Endothelial cell (in vitro differentiated cells): Measurements from ENCODE around the gene POLD2. TPM values are rescaled to one million over a fixed set of nuclear protein-coding genes. Genes with fewer than 3 reads are reported as not detected.

ENCODE experiments used
- DNase-seq: peaks from one replicate; pipeline ENCODE4 v3.0.0; 2021; ENCODE audit warnings: low spot score
- H3K27ac Mint-ChIP-seq: one replicate; pipeline ENCODE4 v1.8.0; 2021; ENCODE audit warnings: mixed read lengths, inconsistent platforms; ENCODE audit not compliant: unreplicated experiment
- H3K27me3 Mint-ChIP-seq: one replicate; pipeline ENCODE4 v1.8.0; 2021; ENCODE audit warnings: mild to moderate bottlenecking, moderate library complexity, mixed read lengths, inconsistent platforms; ENCODE audit not compliant: unreplicated experiment
- H3K36me3 Mint-ChIP-seq: one replicate; pipeline ENCODE4 v1.8.0; 2021; ENCODE audit warnings: mild to moderate bottlenecking, low read depth, mixed read lengths, inconsistent platforms; ENCODE audit not compliant: unreplicated experiment
- H3K4me1 Mint-ChIP-seq: one replicate; pipeline ENCODE4 v1.8.0; 2021; ENCODE audit warnings: mild to moderate bottlenecking, mixed read lengths, inconsistent platforms; ENCODE audit not compliant: unreplicated experiment
- H3K4me3 Mint-ChIP-seq: one replicate; pipeline ENCODE4 v1.8.0; 2021; ENCODE audit warnings: mild to moderate bottlenecking, mixed read lengths, inconsistent platforms; ENCODE audit not compliant: unreplicated experiment
- H3K9me3 Mint-ChIP-seq: one replicate; pipeline ENCODE4 v1.8.0; 2021; ENCODE audit warnings: mixed read lengths, inconsistent platforms; ENCODE audit not compliant: unreplicated experiment
- total RNA-seq: library from RNA; stranded (reverse); fragmentation: NEBNext Ultra II Directional; extraction: Animal tissue kit (Norgen Biotek cat#: 25700); gene quantifications from one replicate; pipeline ENCODE4 v1.2.1, GENCODE V29; 2021; ENCODE audit not compliant: unreplicated experiment
- TF ChIP-seq, protein P1 (sequence below): fragments of 200-600 bp; sonication (generic); IDR thresholded peaks from one replicate; pipeline ENCODE4 v1.5.0; 2021; ENCODE audit warnings: antibody characterized with exemption; ENCODE audit not compliant: unreplicated experiment

The POLD2 gene
- total RNA-seq, 1 donor from 2014 or later: 39.9 TPM

DNA sequence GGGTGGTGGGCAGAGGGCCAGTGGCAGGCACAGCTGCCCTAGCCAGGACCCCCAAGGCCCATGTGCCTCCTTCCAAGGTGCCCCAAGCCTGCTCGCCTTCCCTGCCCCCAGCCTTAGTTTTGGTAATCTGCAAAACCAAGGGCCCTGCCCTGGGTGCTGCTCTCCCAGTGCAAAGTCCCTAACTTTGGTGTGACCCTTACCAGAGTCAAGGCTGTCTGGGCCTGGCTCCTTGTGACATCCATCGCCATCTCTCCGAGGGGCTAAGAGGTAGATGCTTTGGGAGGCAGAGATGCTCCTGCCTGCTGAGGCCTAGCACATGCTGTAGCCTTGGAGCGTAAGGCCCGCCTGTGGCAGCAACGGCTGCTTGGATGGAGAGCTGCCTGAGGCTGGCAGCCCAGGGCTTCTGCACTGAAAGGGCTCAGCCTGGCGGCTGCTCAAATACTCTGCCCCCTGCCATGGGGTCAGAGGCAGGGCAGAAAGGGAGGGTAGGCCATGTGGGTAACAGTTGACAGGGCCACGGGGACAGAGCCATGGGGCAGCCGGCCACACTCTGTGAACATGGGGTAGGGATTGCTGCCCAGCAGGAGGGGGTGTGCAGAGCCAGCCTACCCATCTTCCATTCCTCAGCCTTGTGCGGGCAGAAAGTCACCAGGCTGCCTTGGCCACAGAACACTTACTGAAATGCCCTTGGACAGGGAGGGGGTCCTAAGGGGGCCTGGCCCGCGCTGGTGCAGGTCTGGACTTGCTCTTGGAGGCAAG is 35.7 kb upstream of the POLD2 start:
- H3K4me3 Mint-ChIP-seq: no peak overlapping the region
- H3K4me1 Mint-ChIP-seq: no peaks in the 10 kb centered on the region
- H3K27ac Mint-ChIP-seq: no peak overlapping the region
- H3K27me3 Mint-ChIP-seq: peaks cover 11% of the 10 kb centered on the region
- H3K9me3 Mint-ChIP-seq: no peaks in the 10 kb centered on the region
- no peaks in the 10 kb centered on the region for H3K36me3 Mint-ChIP-seq
- DNase-seq: no peak
- TF ChIP-seq, protein P1, sequence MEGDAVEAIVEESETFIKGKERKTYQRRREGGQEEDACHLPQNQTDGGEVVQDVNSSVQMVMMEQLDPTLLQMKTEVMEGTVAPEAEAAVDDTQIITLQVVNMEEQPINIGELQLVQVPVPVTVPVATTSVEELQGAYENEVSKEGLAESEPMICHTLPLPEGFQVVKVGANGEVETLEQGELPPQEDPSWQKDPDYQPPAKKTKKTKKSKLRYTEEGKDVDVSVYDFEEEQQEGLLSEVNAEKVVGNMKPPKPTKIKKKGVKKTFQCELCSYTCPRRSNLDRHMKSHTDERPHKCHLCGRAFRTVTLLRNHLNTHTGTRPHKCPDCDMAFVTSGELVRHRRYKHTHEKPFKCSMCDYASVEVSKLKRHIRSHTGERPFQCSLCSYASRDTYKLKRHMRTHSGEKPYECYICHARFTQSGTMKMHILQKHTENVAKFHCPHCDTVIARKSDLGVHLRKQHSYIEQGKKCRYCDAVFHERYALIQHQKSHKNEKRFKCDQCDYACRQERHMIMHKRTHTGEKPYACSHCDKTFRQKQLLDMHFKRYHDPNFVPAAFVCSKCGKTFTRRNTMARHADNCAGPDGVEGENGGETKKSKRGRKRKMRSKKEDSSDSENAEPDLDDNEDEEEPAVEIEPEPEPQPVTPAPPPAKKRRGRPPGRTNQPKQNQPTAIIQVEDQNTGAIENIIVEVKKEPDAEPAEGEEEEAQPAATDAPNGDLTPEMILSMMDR: no peak

DNA sequence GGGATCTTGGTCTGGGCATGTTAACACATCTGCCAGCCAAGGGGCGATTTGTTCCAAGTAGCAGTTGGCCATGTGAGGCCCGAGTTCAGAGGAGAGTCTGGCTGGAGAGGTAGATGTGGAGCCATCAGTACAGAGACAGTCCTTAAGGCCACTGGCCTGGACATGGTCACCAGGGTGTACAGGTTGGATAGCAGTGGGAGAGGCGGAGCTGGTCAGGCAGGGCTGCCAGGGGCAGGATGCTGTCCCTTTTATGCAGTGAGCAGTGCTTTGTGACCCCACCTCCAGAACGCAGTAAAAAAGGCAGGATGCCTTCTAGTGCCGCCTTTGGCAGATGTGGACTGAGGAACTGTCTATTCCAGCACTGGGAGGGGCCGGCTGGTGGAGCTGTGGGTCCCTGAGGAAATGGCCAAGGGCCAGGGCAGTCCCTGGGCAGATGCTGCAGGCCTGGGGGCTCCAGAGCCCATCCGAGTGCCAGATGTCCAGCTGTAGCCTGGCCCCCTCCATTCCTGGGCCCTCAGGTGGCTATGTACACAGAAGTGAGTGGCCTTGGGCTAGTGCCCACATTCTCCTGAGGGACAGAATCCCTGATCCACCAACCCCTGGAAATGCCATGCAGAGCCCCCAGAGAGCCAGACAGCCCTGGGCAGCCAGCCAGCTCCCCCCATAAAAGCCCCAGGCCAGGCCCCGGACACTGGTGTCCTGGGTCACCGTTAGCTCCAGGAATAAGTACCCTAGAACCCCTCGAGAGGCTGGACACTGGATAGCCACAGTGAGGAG is 34.9 kb upstream of the POLD2 start:
- H3K4me3 Mint-ChIP-seq: no peak overlapping the region
- H3K27me3 Mint-ChIP-seq: peaks cover 11% of the 10 kb centered on the region
- no peaks in the 10 kb centered on the region for H3K9me3 Mint-ChIP-seq
- no peak overlapping the region for H3K27ac Mint-ChIP-seq
- no peaks in the 10 kb centered on the region for H3K4me1 Mint-ChIP-seq
- DNase-seq: no peak
- TF ChIP-seq, protein P1: no peak
- H3K36me3 Mint-ChIP-seq: no peaks in the 10 kb centered on the region

DNA sequence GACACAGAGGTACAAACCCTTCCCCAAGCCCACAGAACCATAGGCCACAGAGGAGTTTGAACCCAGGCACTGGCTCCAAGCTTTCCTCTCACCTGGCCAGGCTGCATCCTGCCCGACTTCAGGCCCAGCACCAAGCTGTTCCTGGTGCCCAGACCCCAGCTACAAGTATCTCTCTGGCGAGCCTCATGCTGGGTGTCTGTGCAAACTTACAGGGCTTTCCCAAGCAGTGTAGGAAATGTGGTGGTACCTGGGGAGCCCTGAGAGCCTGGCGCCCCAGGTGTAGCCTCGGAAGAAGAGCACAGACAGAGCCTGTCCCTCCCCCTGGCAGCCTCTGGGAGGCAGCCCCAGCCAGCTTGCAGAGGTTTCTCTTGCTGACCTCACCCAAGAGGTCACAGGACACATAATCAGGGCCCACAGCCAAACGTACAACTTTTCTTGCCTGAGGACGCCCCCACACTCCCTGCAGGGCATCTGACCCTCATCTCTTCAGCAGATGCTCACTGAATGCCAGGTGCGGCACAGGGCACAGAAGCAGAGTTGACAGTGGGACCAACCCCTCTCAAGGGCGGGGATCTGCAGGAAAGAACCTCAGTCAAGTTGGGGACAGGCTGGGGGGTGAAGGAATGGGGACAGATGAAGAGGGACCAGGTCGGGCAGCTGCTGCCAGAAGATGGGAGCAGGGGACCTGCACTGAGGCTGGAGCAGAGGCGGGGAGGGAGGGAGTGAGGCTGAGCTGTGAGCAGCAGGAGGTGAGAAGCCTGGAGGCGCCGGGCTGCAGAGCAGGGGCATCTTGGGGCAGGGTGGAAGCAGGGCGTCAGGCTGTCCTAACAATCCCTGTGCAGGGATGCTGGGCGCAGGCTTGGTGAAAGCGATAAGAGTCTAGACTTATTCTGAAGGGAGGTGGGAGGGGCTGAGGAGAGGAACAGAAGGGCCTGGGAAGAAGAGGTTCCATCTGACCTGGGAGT is 34.0 kb upstream of the POLD2 start:
- H3K27me3 Mint-ChIP-seq: peaks cover 11% of the 10 kb centered on the region
- no peaks in the 10 kb centered on the region for H3K36me3 Mint-ChIP-seq
- DNase-seq: no peak
- H3K4me3 Mint-ChIP-seq: no peak overlapping the region
- no peak overlapping the region for H3K27ac Mint-ChIP-seq
- H3K4me1 Mint-ChIP-seq: no peaks in the 10 kb centered on the region
- H3K9me3 Mint-ChIP-seq: no peaks in the 10 kb centered on the region
- TF ChIP-seq, protein P1: no peak

DNA sequence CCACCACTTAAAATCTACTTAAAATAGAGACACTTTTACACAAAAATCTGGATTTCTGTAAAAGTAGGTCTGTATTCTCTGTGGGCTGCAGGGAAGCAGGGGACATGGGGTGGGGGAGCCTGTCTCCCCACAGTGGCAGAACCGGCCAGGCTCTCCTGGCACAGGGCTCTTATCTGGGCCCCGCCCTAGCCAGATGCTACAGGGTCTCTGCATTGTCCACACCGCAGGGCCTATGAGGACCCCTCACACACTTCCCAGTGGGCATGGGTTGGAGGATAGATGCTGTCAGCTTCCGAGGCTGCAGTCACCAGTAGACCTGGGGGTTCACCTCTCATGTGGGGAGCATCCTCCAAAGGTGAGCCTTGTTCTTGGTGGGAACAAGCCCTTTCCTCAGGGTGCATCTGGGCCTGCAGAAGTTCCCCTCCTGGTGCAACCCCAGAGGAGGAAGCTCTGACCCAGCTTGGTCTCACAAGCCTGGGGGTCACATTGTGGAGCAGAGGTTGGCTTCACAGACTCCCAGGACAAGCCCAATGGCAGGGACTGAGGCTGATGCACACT is 33.2 kb upstream of the POLD2 start:
- TF ChIP-seq, protein P1: no peak
- Mint-ChIP-seq H3K4me3 (no peak overlapping the region), H3K27me3 (peaks cover 10% of the 10 kb centered on the region), H3K4me1 (no peaks in the 10 kb centered on the region), H3K36me3 (no peaks in the 10 kb centered on the region), H3K9me3 (no peaks in the 10 kb centered on the region), H3K27ac (no peak overlapping the region)
- DNase-seq: no peak
